Measurements from ENCODE around the gene AFAP1L2. TPM values are rescaled to one million over a fixed set of nuclear protein-coding genes. Genes with fewer than 3 reads are reported as not detected.
A peak's percentile ranks its signal among the peaks of the same experiment; 100 is the strongest.

Gene AFAP1L2
- total RNA-seq, 1 donor from 2014 or later = 5.7 TPM

- Mint-ChIP-seq H3K27ac (ENCODE audit: unreplicated experiment) (peak overlapping the region; percentile 58), H3K4me3 (ENCODE audit: unreplicated experiment) (no peak overlapping the region), H3K9me3 (ENCODE audit: unreplicated experiment) (peaks cover 5% of the 10 kb centered on the region), H3K27me3 (ENCODE audit: unreplicated experiment) (no peaks in the 10 kb centered on the region), H3K36me3 (ENCODE audit: unreplicated experiment) (no peaks in the 10 kb centered on the region), H3K4me1 (ENCODE audit: unreplicated experiment) (peaks cover 23% of the 10 kb centered on the region)
- no peak for DNase-seq (ENCODE audit: extremely low spot score, unreplicated experiment)
- no peak for TF ChIP-seq CTCF (IDR thresholded peaks at IDR 0.05)
These were observed 36.8 kb downstream of the AFAP1L2 start for GRCh38 chr10:114367351-114368056.

GRCh38 chr10:114364726-114365125, 39.6 kb downstream of the AFAP1L2 start:
- no peak for DNase-seq (ENCODE audit: extremely low spot score, unreplicated experiment)
- Mint-ChIP-seq H3K27me3 (ENCODE audit: unreplicated experiment) (no peaks in the 10 kb centered on the region), H3K4me1 (ENCODE audit: unreplicated experiment) (peaks cover 19% of the 10 kb centered on the region), H3K36me3 (ENCODE audit: unreplicated experiment) (peaks cover 3% of the 10 kb centered on the region), H3K4me3 (ENCODE audit: unreplicated experiment) (no peak overlapping the region), H3K27ac (ENCODE audit: unreplicated experiment) (no peak overlapping the region), H3K9me3 (ENCODE audit: unreplicated experiment) (peaks cover 5% of the 10 kb centered on the region)
- TF ChIP-seq CTCF (IDR thresholded peaks at IDR 0.05) = no peak

- no peak for TF ChIP-seq CTCF (IDR thresholded peaks at IDR 0.05)
- H3K36me3 Mint-ChIP-seq (ENCODE audit: unreplicated experiment) = peaks cover 3% of the 10 kb centered on the region
- H3K4me3 Mint-ChIP-seq (ENCODE audit: unreplicated experiment) = no peak overlapping the region
- no peak for DNase-seq (ENCODE audit: extremely low spot score, unreplicated experiment)
- peaks cover 5% of the 10 kb centered on the region for H3K9me3 Mint-ChIP-seq (ENCODE audit: unreplicated experiment)
- no peaks in the 10 kb centered on the region for H3K27me3 Mint-ChIP-seq (ENCODE audit: unreplicated experiment)
- peaks cover 27% of the 10 kb centered on the region for H3K4me1 Mint-ChIP-seq (ENCODE audit: unreplicated experiment)
- no peak overlapping the region for H3K27ac Mint-ChIP-seq (ENCODE audit: unreplicated experiment)
These were observed 40.4 kb downstream of the AFAP1L2 start for GRCh38 chr10:114363745-114364454.

GRCh38 chr10:114362826-114363355, 41.4 kb downstream of the AFAP1L2 start:
- no peak overlapping the region for H3K27ac Mint-ChIP-seq (ENCODE audit: unreplicated experiment)
- DNase-seq (ENCODE audit: extremely low spot score, unreplicated experiment) = no peak
- H3K36me3 Mint-ChIP-seq (ENCODE audit: unreplicated experiment) = peaks cover 3% of the 10 kb centered on the region
- H3K4me3 Mint-ChIP-seq (ENCODE audit: unreplicated experiment) = no peak overlapping the region
- no peak for TF ChIP-seq CTCF (IDR thresholded peaks at IDR 0.05)
- peaks cover 29% of the 10 kb centered on the region for H3K4me1 Mint-ChIP-seq (ENCODE audit: unreplicated experiment)
- no peaks in the 10 kb centered on the region for H3K27me3 Mint-ChIP-seq (ENCODE audit: unreplicated experiment)
- peaks cover 5% of the 10 kb centered on the region for H3K9me3 Mint-ChIP-seq (ENCODE audit: unreplicated experiment)

GRCh38 chr10:114359953-114360345, 44.4 kb downstream of the AFAP1L2 start:
- no peak for DNase-seq (ENCODE audit: extremely low spot score, unreplicated experiment)
- Mint-ChIP-seq H3K27me3 (ENCODE audit: unreplicated experiment) (no peaks in the 10 kb centered on the region), H3K9me3 (ENCODE audit: unreplicated experiment) (peaks cover 5% of the 10 kb centered on the region), H3K27ac (ENCODE audit: unreplicated experiment) (no peak overlapping the region), H3K4me1 (ENCODE audit: unreplicated experiment) (peaks cover 36% of the 10 kb centered on the region), H3K4me3 (ENCODE audit: unreplicated experiment) (no peak overlapping the region), H3K36me3 (ENCODE audit: unreplicated experiment) (peaks cover 3% of the 10 kb centered on the region)
- TF ChIP-seq CTCF (IDR thresholded peaks at IDR 0.05) = no peak

All from osteocyte (in vitro differentiated cells).